ENCODE results near the gene EIF3D.
A peak's percentile ranks its signal among the peaks of the same experiment; 100 is the strongest.
"Not testable (repeated sequence)": the region's sequence is repeated elsewhere in the genome, so short reads cannot be mapped to it uniquely, and the experiment has no call there.

The EIF3D gene

DNA sequence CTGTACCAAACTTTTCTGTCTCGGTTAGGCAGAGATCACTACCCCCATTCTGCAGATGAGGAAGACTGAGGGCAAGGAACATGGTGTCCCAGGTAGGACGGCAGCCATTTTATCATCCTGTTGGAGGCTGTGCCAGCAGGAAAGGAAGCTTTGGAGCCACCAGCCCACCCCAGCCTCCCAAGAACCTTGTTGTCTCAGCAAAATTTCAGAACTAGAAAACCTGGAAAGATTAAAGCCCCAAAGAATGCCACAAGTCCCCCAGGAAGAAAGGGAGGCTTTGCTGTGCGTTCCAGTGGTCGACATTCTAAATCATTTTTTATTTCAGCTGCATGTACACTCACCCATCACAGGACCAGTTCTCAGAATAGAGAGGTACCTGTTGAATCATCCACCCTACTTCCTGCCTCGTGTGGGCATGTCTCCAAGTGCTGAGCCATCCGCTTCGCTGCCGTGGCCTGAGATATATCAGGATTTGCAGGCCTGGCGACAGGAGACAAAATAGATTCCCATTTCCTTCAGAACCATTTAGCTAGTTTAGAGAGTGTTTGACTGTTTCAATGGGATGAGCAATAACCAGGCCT, 13.0 kb upstream of the EIF3D start:
- DNase-seq (ENCODE audit: extremely low read depth, low read depth) = peak; percentile 65
- no peak overlapping the region for H3K4me3 ChIP-seq (replicated peaks; ENCODE audit: low read depth, low read length)
- TF ChIP-seq, protein P1, sequence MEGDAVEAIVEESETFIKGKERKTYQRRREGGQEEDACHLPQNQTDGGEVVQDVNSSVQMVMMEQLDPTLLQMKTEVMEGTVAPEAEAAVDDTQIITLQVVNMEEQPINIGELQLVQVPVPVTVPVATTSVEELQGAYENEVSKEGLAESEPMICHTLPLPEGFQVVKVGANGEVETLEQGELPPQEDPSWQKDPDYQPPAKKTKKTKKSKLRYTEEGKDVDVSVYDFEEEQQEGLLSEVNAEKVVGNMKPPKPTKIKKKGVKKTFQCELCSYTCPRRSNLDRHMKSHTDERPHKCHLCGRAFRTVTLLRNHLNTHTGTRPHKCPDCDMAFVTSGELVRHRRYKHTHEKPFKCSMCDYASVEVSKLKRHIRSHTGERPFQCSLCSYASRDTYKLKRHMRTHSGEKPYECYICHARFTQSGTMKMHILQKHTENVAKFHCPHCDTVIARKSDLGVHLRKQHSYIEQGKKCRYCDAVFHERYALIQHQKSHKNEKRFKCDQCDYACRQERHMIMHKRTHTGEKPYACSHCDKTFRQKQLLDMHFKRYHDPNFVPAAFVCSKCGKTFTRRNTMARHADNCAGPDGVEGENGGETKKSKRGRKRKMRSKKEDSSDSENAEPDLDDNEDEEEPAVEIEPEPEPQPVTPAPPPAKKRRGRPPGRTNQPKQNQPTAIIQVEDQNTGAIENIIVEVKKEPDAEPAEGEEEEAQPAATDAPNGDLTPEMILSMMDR (IDR thresholded peaks at IDR 0.05; ENCODE audit: low read depth, low read length, missing control alignments) = no peak

DNA sequence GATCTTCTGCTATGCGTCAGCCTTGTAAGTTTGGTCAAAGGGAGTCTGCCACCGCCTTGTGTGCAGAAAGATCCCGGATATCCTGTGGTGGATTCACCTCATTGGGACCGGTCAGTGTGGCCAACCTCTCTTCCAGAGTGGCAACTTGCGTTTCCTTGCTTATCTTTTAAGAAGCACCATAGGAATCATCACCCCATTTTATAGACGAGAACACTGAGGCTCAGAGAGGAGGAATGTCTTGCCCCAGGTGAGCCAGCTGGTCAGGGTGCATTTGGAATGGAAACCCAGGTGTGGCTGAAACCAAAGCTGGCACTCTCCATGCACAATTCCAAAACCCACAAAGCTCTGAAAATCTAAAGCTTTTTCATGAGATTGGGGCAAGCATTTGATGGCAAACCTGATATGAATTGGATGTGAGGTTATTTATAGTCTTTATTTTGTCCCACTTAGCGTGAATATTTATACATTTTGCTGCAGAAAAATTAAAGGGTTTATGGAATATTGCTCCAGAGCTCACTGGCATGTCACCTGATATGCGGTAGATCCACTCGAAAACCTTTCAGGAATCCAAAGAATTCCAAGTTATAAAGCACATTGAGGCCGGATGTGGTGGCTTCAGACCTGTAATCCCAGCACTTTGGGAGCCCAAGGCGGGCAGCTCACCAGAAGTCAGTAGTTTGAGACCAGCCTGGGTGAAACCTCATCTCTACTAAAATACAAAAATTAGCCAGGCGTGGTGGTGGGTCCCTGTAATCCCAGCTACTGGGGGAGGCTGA, 12.1 kb upstream of the EIF3D start:
- no peak for DNase-seq (ENCODE audit: extremely low read depth, low read depth)
- no peak overlapping the region for H3K4me3 ChIP-seq (replicated peaks; ENCODE audit: low read depth, low read length)
- TF ChIP-seq, protein P1 (IDR thresholded peaks at IDR 0.05; ENCODE audit: low read depth, low read length, missing control alignments) = no peak

DNA sequence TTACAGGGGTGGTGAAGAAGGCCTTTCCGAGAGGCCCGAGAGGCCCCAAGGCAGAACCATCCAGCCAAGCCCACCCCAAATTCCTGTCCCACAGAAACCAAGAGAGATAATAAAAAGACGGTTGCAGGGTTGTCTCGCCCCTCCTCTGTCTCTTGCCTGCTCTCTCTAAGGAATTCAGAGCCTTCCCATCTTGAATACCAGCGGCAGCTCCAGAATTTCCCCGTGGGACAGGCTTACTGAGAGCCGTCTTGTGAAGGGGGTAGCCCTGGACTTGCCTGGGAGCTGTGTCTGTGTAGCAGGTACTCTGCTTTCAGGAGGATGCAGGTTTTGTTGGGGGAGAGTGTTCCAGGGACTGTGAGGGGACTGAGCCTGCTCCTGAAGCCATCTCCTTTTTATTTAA, 9.6 kb upstream of the EIF3D start:
- TF ChIP-seq, protein P1 (IDR thresholded peaks at IDR 0.05; ENCODE audit: low read depth, low read length, missing control alignments) = no peak
- no peak for DNase-seq (ENCODE audit: extremely low read depth, low read depth)
- H3K4me3 ChIP-seq (replicated peaks; ENCODE audit: low read depth, low read length) = no peak overlapping the region

DNA sequence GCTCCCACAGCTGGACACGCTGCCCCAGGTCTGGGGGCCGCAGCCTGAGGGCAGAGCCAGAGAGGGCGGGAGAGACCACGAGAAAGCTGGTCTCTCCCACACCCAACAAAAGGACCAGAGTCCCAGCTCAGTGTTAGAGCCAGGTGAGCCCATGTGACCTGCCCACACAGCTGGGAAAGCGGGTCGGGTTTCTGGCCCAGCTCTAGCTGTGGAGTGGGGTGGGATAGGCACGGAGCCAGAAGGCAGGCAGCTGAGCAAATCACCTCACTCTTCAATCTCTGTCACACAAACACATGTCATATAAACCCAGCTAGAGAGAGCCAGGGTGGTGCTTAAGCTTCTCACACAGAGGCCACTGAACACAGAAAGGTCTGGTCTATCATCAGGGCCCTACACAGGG, 7.8 kb upstream of the EIF3D start:
- no peak overlapping the region for H3K4me3 ChIP-seq (replicated peaks; ENCODE audit: low read depth, low read length)
- DNase-seq (ENCODE audit: extremely low read depth, low read depth) = no peak
- TF ChIP-seq, protein P1 (IDR thresholded peaks at IDR 0.05; ENCODE audit: low read depth, low read length, missing control alignments) = no peak

DNA sequence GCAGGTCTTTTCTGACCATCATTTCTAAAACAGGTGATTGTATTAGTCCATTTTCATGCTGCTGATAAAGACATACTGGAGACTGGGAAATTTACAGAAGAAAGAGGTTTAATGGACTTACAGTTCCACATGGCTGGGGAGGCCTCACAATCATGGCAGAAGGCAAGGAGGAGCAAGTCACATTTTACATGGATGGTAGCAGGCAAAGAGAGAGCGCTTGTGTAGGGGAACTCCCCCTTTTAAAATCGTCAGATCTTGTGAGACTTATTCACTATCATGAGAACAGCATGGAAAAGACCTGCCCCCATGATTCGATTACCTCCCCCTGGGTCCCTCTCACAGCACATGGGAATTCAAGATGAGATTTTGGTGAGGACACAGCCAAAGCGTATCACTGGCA, 4.4 kb upstream of the EIF3D start:
- H3K4me3 ChIP-seq (replicated peaks; ENCODE audit: low read depth, low read length); DNase-seq (ENCODE audit: extremely low read depth, low read depth): not testable (repeated sequence)

DNA sequence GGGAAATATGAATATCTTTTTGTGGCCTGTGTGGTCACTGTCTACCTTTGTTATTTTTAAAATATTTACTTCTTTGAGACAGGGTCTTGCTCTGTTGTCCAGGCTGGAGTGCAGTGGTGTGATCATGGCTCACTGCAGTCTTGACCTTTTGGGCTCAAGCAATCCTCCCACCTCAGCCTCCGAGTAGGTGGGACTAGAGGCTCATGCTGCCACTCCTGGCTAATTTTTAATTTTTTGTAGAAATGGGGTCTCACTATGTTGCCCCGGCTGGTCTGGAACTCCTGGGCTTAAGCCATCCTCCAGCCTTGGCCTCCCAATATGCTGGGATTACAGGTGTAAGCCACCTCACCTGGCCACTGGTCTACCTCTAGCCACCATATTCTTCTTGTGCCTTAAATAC, 3.5 kb upstream of the EIF3D start:
- no peak overlapping the region for H3K4me3 ChIP-seq (replicated peaks; ENCODE audit: low read depth, low read length)
- TF ChIP-seq, protein P1 (IDR thresholded peaks at IDR 0.05; ENCODE audit: low read depth, low read length, missing control alignments) = no peak
- DNase-seq (ENCODE audit: extremely low read depth, low read depth) = no peak

DNA sequence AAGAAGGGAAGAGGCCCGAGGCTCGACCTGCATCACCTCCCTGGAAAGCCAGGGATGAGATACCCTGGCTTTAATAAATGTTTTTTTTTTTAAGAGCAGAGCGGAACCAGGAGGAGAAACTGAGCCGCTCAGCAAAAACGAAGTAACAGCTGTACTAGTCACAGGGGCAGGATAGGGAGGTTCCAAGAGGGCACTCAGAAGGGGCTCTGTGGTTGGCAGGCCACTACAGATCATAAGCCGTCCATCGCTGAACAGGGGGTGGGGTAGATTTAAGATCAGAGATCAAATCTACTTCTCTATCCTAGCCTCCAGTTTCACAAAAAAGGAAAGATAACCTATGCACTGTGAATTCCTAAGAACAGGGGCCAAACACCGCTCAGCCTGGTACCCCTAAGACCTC, 625 bp downstream of the EIF3D start:
- TF ChIP-seq, protein P1 (IDR thresholded peaks at IDR 0.05; ENCODE audit: low read depth, low read length, missing control alignments) = no peak
- DNase-seq (ENCODE audit: extremely low read depth, low read depth) = no peak
- peak overlapping the region; percentile 74 for H3K4me3 ChIP-seq (replicated peaks; ENCODE audit: low read depth, low read length)
